Ovary (tissue), 9 donors: ENCODE measurements around the gene SGPL1. TPM values are rescaled to one million over a fixed set of nuclear protein-coding genes. Genes with fewer than 3 reads are reported as not detected.

Experiments
- DNase-seq, 5 donors: peaks; one replicate each; pipeline ENCODE4 v3.0.0-alpha.2; 2019 to 2020
- H3K27ac ChIP-seq, 2 donors: fragments of 200-600 bp; one replicate each; pipeline versions ENCODE4 v1.5.1 to v1.8.0; 2019 to 2022
- H3K27me3 ChIP-seq: fragments of 200-600 bp; one replicate; pipeline ENCODE4 v1.8.0; 2022
- H3K36me3 ChIP-seq: fragments of 200-600 bp; sonication (generic); one replicate; pipeline ENCODE4 v1.5.1; 2019
- H3K4me1 ChIP-seq: one replicate; pipeline ENCODE4 v1.8.1; 2013; ENCODE audit warnings: mild to moderate bottlenecking, moderate library complexity; ENCODE audit not compliant: insufficient read depth
- H3K4me3 ChIP-seq: fragments of 200-600 bp; sonication (generic); one replicate; pipeline ENCODE4 v1.5.1; 2017
- H3K9me3 ChIP-seq, 2 donors: fragments of 200-600 bp in 1 of 2; sonication (generic) in 1 of 2; one replicate each; pipeline versions ENCODE4 v1.5.1 to v1.8.1; 2013 to 2019; ENCODE audit warnings: mild to moderate bottlenecking in 1 of 2, moderate library complexity in 1 of 2
- CTCF ChIP-seq, 3 donors: fragments of 450-650 bp in 2 of 3; fragments of 200-600 bp in 1 of 3; IDR thresholded peaks; one replicate each; pipeline versions ENCODE4 v1.5.1 to v1.8.0; 2016 to 2022; ENCODE audit warnings: antibody characterized with exemption in 3 of 3, mild to moderate bottlenecking in 1 of 3
- EP300 ChIP-seq: sonication (generic); formaldehyde crosslinking; IDR thresholded peaks from one replicate; pipeline ENCODE4 v1.6.1; 2017; ENCODE audit warnings: antibody characterized with exemption
- POLR2A ChIP-seq: fragments of 450-650 bp; IDR thresholded peaks from one replicate; pipeline ENCODE4 v1.6.1; 2017; ENCODE audit warnings: antibody characterized with exemption, mild to moderate bottlenecking, moderate library complexity
- WGBS, 3 donors: extraction: QIAGEN DNeasy Blood & Tissue Kit in 1 of 3; methylation state at CpG; one replicate each; pipeline versions ENCODE4 v1.1.5 to v1.1.7; 2013 to 2017; 5-methylcytosine and 5-hydroxymethylcytosine counted together
- intact Hi-C, 4 donors: fragments of 100-400 bp; cut with DNase I; formaldehyde crosslinking; loops; one replicate each; pipeline versions ENCODE4 v1.11.0 to v1.15.1; 2022 to 2023
- polyA plus RNA-seq, 2 donors: library from polyadenylated mRNA; stranded (reverse); fragments of 200-250 nt in 1 of 2; fragments of 350-450 nt in 1 of 2; fragmentation: Illumina TruSeq in 1 of 2; extraction: RNeasy Lipid Tissue Mini Kit (QIAGEN cat#74804) in 1 of 2; gene quantifications; one replicate each; pipeline ENCODE4 v1.2.3, GENCODE V29; 2013 to 2014
- total RNA-seq, 7 donors: library from RNA; depleted of rRNA in 2 of 7; stranded (reverse); fragments of >200 nt in 2 of 7; fragmentation: NEBNext Ultra II Directional in 3 of 7; extraction: Animal tissue kit (Norgen Biotek cat#: 25700) in 3 of 7; gene quantifications; one replicate each; pipeline versions ENCODE4 v1.1.0 to v1.2.4, GENCODE V29; 2016 to 2023
- donor health status: DM: no; HTN: no; CAD: no; lungs with moderate emphysema.
- donor health status: DM: no; HTN: no; CAD: no.
- donor health status: Bipolar disorder and iron deficiency.
- donor health status: DM: yes; HTN: yes; CAD: no.
- donor health status: DM: no; HTN: no; CAD: no.
- donor health status: DM: yes; HTN: yes; CAD: no.

The SGPL1 gene
- total and polyA plus RNA-seq, 9 donors: 8.0 to 52.6 (median 30.8) TPM

DNA sequence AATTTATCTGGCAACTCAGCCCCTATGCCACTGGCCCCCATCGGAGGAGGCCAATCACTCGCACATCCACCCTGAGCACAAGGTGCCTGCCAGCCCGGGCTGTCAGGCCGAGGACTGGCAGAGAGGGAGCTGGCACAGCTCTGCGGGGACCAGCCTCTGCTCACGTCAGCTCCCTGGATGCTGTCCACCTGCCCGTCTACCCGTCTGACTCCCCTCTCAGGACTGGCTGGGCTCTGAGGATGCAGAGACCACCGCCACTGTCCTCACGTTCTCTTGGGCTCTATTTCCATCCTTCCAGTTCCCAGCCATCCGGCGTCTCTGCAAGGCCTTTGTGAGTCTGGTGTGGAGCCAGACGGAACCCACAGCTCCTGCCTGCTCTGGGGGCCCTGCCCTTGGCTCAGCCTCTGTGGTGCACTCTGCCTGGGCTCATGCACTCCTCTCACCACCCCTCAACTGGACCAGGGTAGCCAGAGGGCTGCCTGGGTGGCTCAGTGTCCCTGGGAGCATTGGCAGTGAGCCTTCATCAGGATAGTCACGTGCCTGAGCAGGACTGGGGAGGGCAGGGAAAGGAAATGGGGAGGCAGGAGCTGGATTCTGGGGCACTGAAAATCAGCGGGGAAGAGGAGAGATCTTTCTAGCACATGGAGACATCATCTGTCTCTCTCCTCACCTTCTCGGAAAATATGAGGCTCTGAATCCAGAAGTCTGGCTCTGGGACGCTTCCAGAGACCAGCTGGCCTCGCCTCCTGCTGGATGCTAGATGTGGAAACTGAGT lies 110.7 kb downstream of the SGPL1 start:
- H3K27ac ChIP-seq: no peak overlapping the region
- intact Hi-C loops: loop anchor here in 3 of 4 donors (2.0 to 10.0 kb wide), 5 partner anchors 278 to 358 kb away; partner anchors contain the start of gene UNC5B (in 1 of the 3)

DNA sequence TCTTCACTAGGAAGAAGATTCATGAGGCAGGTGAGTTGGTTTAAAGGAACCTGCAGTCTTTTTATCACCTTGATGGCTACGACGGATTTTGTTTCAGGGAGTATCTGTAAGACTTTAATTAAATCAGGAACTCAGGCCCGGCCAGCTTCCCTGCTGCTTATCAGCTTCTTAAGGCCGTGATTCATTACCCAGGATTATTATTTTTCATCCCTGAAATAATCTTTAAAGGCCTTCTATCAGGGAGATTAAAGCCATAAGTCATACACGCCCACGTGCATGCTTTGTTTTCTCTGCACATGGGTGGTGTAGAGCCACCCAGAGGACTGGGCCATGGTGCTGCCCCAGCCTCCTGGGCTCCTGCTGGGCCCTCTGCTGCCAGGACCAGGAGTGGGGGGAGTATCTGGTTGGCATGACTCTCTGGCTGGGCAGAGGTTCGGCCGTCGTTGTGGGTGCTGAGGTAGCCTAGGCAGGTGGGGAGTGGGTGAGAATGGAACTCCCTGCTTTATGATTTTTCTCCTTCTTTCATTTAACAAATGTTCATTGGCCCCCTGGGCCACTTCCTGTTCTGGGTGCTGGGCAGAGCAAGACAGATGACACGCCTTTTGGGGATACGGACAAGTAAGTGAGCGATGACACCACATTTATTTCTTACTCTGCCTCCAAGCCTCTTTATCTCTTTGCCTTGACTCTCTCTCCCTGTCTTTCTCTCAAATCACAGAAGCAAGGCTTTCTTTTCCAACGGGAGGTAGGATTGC lies 111.6 kb downstream of the SGPL1 start:
- TF ChIP-seq POLR2A (no peak), EP300 (no peak), CTCF (IDR thresholded peaks at IDR 0.05) (no peak)
- WGBS, 3 donors: 42 to 43% (median 42%) methylated on average over 13 of the region's 13 CpGs
- no peaks in the 10 kb centered on the region for H3K9me3 ChIP-seq
- H3K4me1 ChIP-seq: no peaks in the 10 kb centered on the region
- no peak for DNase-seq
- intact Hi-C loops: loop anchor here in 3 of 4 donors (2.0 to 10.0 kb wide), 5 partner anchors 277 to 357 kb away; partner anchors contain the start of gene UNC5B (in 1 of the 3)
- no peak overlapping the region for H3K27ac ChIP-seq
- no peaks in the 10 kb centered on the region for H3K27me3 ChIP-seq
- no peak overlapping the region for H3K4me3 ChIP-seq
- no peaks in the 10 kb centered on the region for H3K36me3 ChIP-seq

More for the DNA sequence above, 110.7 kb downstream of the SGPL1 start:
- Histone ChIP-seq H3K9me3 (no peaks in the 10 kb centered on the region), H3K4me3 (no peak overlapping the region), H3K27me3 (no peaks in the 10 kb centered on the region), H3K4me1 (no peaks in the 10 kb centered on the region), H3K36me3 (no peaks in the 10 kb centered on the region)
- WGBS, 3 donors: 66 to 75% (median 66%) methylated on average over 18 of the region's 18 CpGs
- no peak for DNase-seq
- no peak for TF ChIP-seq EP300
- no peak for TF ChIP-seq CTCF (IDR thresholded peaks at IDR 0.05)

DNA sequence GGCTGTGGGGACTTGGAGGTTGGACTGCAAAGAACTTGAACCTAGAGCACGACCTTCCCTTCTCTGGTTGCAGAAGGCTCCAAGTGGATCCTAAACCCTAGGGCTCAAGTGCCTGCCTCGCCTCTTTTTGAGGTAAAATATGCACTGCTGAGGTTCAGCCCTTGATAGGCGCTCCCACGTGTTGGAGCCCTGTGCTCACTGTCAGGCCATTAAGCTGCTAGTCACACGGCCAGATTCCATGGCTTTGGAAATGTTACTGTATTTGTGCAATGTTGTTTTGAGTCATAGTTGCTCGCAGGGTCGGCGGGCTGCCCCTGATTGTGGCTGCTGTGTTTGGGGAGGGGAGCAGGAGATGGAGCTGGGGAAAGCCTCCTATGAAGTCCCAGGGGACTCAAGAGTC lies 112.4 kb downstream of the SGPL1 start:
- Histone ChIP-seq H3K27me3 (no peaks in the 10 kb centered on the region), H3K36me3 (no peaks in the 10 kb centered on the region), H3K4me1 (no peaks in the 10 kb centered on the region), H3K4me3 (no peak overlapping the region), H3K27ac (no peak overlapping the region), H3K9me3 (no peaks in the 10 kb centered on the region)
- 60 to 67% (median 65%) methylated on average over 8 of the region's 8 CpGs for WGBS, 3 donors
- no peak for DNase-seq
- intact Hi-C loops: loop anchor here in 2 of 4 donors (10.0 kb wide), 3 partner anchors 277 to 357 kb away; partner anchors contain the start of gene UNC5B (in 1 of the 2)
- TF ChIP-seq CTCF (IDR thresholded peaks at IDR 0.05): no peak
- no peak for TF ChIP-seq POLR2A
- TF ChIP-seq EP300: no peak

DNA sequence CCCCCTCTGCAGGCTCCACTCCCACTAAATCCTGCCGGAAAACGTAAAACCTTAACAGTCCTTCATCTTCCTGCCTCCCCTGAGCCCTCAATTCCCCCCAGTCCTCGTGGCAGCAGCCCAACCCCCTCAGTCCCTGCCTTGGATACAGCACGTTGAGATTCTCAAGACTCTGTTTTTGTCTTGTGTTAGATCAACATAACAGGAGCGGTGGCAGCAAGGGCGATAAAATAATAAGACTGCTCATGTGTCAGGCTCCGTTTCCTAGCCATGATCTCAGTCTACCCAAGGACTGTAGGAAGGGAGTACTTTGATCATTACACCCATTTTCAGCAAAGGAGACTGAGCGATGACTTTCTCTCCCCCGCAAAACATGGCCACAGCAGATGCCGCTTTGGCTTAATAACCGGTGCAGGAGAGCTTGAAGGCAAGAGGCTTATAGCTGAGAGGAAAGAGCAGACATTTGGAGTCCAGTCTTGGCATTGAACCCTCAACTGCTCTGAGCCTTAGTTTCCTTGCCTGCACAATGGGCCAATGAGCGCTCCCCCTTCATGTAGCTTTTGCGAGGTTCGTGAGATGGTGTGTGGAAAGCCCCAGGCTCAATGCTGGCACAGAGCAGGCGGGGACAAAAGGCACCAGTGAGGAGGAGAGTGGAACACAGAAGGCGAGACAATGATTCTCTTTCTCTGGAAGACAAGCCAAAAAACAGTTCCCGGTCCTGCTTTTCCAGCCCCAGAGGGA lies 114.7 kb downstream of the SGPL1 start:
- H3K4me1 ChIP-seq: no peaks in the 10 kb centered on the region
- no peak overlapping the region for H3K4me3 ChIP-seq
- no peaks in the 10 kb centered on the region for H3K36me3 ChIP-seq
- no peak for DNase-seq
- WGBS, 3 donors: 69 to 78% (median 71%) methylated on average over 17 of the region's 17 CpGs
- no peaks in the 10 kb centered on the region for H3K27me3 ChIP-seq
- TF ChIP-seq EP300: no peak
- no peak for TF ChIP-seq CTCF (IDR thresholded peaks at IDR 0.05)
- no peak for TF ChIP-seq POLR2A
- intact Hi-C loops: loop anchor here in 2 of 4 donors (5.0 to 10.0 kb wide), 2 partner anchors 274 to 1187 kb away; no protein-coding TSS in a partner anchor
- H3K27ac ChIP-seq: no peak overlapping the region
- H3K9me3 ChIP-seq: no peaks in the 10 kb centered on the region
